GM12878 (cell line): ENCODE results near the gene ACP4. TPM values are rescaled to one million over a fixed set of nuclear protein-coding genes. Genes with fewer than 3 reads are reported as not detected.

Experiments used
- ATAC-seq: fragments of 200-7000 bp; cut with Tn5 transposase; 3 replicates; pipeline ENCODE4 v1.9.1; 2020; ENCODE audit warnings: mild to moderate bottlenecking, moderate library complexity
- BruUV-seq: library from RNA; stranded (reverse); fragments of 400-500 nt; replicated peaks from 2 replicates; lab custom pipeline; 2021; lab: Mats Ljungman, UMichigan
- CTCF ChIA-PET: fragments of 300-600 bp; sonication (Branson Sonifier 250); formaldehyde crosslinking; extraction: SDS; loops from one replicate; lab custom pipeline; 2021; ENCODE audit warnings: inconsistent platforms; lab: Yijun Ruan, JAX
- POLR2A ChIA-PET: fragments of 350-600 bp; formaldehyde crosslinking; extraction: SDS; loops from one replicate; lab custom pipeline; 2021; ENCODE audit warnings: inconsistent platforms; lab: Charles Lee
- RAD21 ChIA-PET: fragments of 300-600 bp; sonication (Branson Sonifier 250); formaldehyde crosslinking; loops from one replicate; lab custom pipeline; 2023; ENCODE audit warnings: antibody characterized with exemption; ENCODE audit not compliant: unreplicated experiment; lab: Charles Lee
- SMC1A ChIA-PET: fragments of 300-600 bp; sonication (Branson Sonifier 250); formaldehyde crosslinking; loops from one replicate; lab custom pipeline; 2023; ENCODE audit not compliant: unreplicated experiment, uncharacterized antibody; lab: Charles Lee
- DNase-seq: peaks from one replicate; pipeline ENCODE4 v3.0.0-alpha.2; 2011; ENCODE audit warnings: low read depth, low spot score
- FAIRE-seq: peaks from 3 replicates; lab custom pipeline; 2011; peaks lifted over from hg19 to GRCh38; lab: Jason Lieb, UNC
- H2AFZ ChIP-seq: 2 replicates; pipeline ENCODE4 v1.6.0; 2011; ENCODE audit warnings: low read depth, low read length, control low read depth; ENCODE audit not compliant: control insufficient read depth
- H3K27ac ChIP-seq: 2 replicates; pipeline ENCODE4 v1.5.1; 2011; ENCODE audit warnings: control low read depth; ENCODE audit not compliant: control insufficient read depth, insufficient read depth
- H3K27me3 ChIP-seq, 2 experiments: replicated peaks in 1 of 2; 2 replicates each; pipeline versions ENCODE4 v1.6.0 to v1.6.1; 2011; ENCODE audit warnings: low read length in 1 of 2; ENCODE audit not compliant: control insufficient read depth in 2 of 2, insufficient read depth in 2 of 2
- H3K36me3 ChIP-seq, 2 experiments: 2 replicates each; pipeline ENCODE4 v1.5.1; 2011; ENCODE audit warnings: low read length in 1 of 2; ENCODE audit not compliant: control insufficient read depth in 2 of 2, insufficient read depth in 2 of 2
- H3K4me1 ChIP-seq: 2 replicates; pipeline ENCODE4 v1.6.1; 2011; ENCODE audit warnings: mild to moderate bottlenecking, low read length, moderate library complexity, mixed read lengths; ENCODE audit not compliant: control insufficient read depth, insufficient read depth
- H3K4me2 ChIP-seq: 2 replicates; pipeline ENCODE4 v1.6.0; 2011; ENCODE audit warnings: control low read depth; ENCODE audit not compliant: control insufficient read depth, insufficient read depth
- H3K4me3 ChIP-seq: fragments of 200-600 bp; sonication (generic); 2 replicates; pipeline ENCODE4 v1.5.1; 2016
- H3K79me2 ChIP-seq: 2 replicates; pipeline ENCODE4 v1.6.0; 2011; ENCODE audit warnings: low read length; ENCODE audit not compliant: control insufficient read depth, insufficient read depth
- H3K9ac ChIP-seq: 2 replicates; pipeline ENCODE4 v1.8.0; 2011; ENCODE audit warnings: low read length, control low read depth, mixed read lengths; ENCODE audit not compliant: control insufficient read depth, insufficient read depth
- H3K9me3 ChIP-seq: replicated peaks from 3 replicates; pipeline ENCODE4 v1.5.1; 2011; ENCODE audit warnings: mild to moderate bottlenecking, low read length; ENCODE audit not compliant: control insufficient read depth, insufficient read depth
- H4K20me1 ChIP-seq: 2 replicates; pipeline ENCODE4 v1.6.0; 2011; ENCODE audit not compliant: control insufficient read depth, insufficient read depth
- ETV6 ChIP-seq, 2 experiments: fragments of 450-650 bp in 1 of 2; IDR thresholded peaks in 1 of 2; conservative IDR thresholded peaks in 1 of 2; 2 replicates each; pipeline ENCODE4 v1.6.1; 2014; ENCODE audit warnings: antibody characterized with exemption in 1 of 2, borderline replicate concordance in 1 of 2, low read depth in 1 of 2, mild to moderate bottlenecking in 1 of 2, moderate library complexity in 1 of 2
- HDGF ChIP-seq: fragments of 450-650 bp; IDR thresholded peaks from 2 replicates; pipeline ENCODE4 v1.6.1; 2016; ENCODE audit warnings: antibody characterized with exemption
- IKZF1 ChIP-seq: fragments of 450-650 bp; conservative IDR thresholded peaks from 2 replicates; pipeline ENCODE4 v1.6.1; 2017; ENCODE audit warnings: antibody characterized with exemption, mild to moderate bottlenecking
- JUNB ChIP-seq: IDR thresholded peaks from 2 replicates; pipeline ENCODE4 v1.6.1; 2016; ENCODE audit warnings: antibody characterized with exemption, mild to moderate bottlenecking
- RBBP5 ChIP-seq: fragments of 200-600 bp; sonication (generic); conservative IDR thresholded peaks from 2 replicates; pipeline ENCODE4 v1.6.1; 2016
- SIX5 ChIP-seq: IDR thresholded peaks from 2 replicates; pipeline ENCODE4 v1.6.1; 2011; ENCODE audit warnings: mild to moderate bottlenecking, low read depth, low read length, moderate library complexity; ENCODE audit not compliant: severe bottlenecking
- ZNF622 ChIP-seq: fragments of 450-650 bp; IDR thresholded peaks from 2 replicates; pipeline ENCODE4 v1.6.1; 2017; ENCODE audit warnings: mild to moderate bottlenecking, inconsistent platforms
- WGBS: methylation state at CpG from one replicate; pipeline ENCODE4 v1.1.6; 2016; ENCODE audit warnings: low lambda C conversion rate; ENCODE audit not compliant: insufficient replicate concordance, insufficient coverage; ENCODE audit errors: missing lambda C conversion rate; 5-methylcytosine and 5-hydroxymethylcytosine counted together
- in situ Hi-C: fragments of 300-500 bp; cut with MboI; formaldehyde crosslinking; loops from 9 replicates; pipeline ENCODE4 v1.14.3; 2018; ENCODE audit warnings: mixed read lengths
- intact Hi-C: fragments of 100-400 bp; cut with micrococcal nuclease; formaldehyde crosslinking; loops from one replicate; pipeline ENCODE4 v1.14.2; 2022; ENCODE audit not compliant: unreplicated experiment
- polyA plus RNA-seq, 11 experiments: library from polyadenylated mRNA; depleted of rRNA in 4 of 11; unstranded in 6 of 11; stranded (reverse) in 5 of 11; fragments of >200 nt; fragmentation: Nextera tagmentation in 4 of 11; fragmentation: Illumina TruSeq in 1 of 11; extraction: Ambion mirVana in 4 of 11; extraction: Trizol in 1 of 11; gene quantifications; 1 replicate in 1 of 11; 2 replicates in 10 of 11; pipeline versions ENCODE4 v1.2.1 to v1.2.3, GENCODE V29; 2011 to 2016; ENCODE audit warnings: inconsistent platforms in 2 of 11, missing spikeins in 2 of 11, low read depth in 1 of 11
- total RNA-seq, 4 experiments: library from RNA; depleted of rRNA in 3 of 4; stranded (reverse); fragments of >200 nt in 3 of 4; fragmentation: Illumina TruSeq in 1 of 4; extraction: Trizol in 1 of 4; gene quantifications; 2 replicates each; pipeline versions ENCODE4 v1.2.1 to v1.2.3, GENCODE V29; 2013 to 2021
- TF ChIP-seq, protein P1 (sequence below): IDR thresholded peaks from 2 replicates; pipeline ENCODE4 v1.6.1; 2011; ENCODE audit warnings: low read depth, mild to moderate bottlenecking, low read length, moderate library complexity, borderline replicate concordance; ENCODE audit errors: extremely low read depth
- TF ChIP-seq, protein P2 (sequence below): fragments of 450-650 bp; formaldehyde crosslinking; IDR thresholded peaks from 2 replicates; pipeline ENCODE4 v1.5.0; 2022; ENCODE audit warnings: mild to moderate bottlenecking, missing genetic modification characterization
- TF ChIP-seq, protein P3 (sequence below), 3 experiments: IDR thresholded peaks in 2 of 3; conservative IDR thresholded peaks in 1 of 3; 2 replicates each; pipeline ENCODE4 v1.5.1; 2011; ENCODE audit warnings: low read depth in 3 of 3, low read length in 3 of 3, mild to moderate bottlenecking in 3 of 3, control low read depth in 2 of 3, moderate library complexity in 2 of 3, inconsistent platforms in 1 of 3, mixed read lengths in 1 of 3; ENCODE audit not compliant: control insufficient read depth in 2 of 3, insufficient read depth in 1 of 3; ENCODE audit errors: extremely low read depth in 1 of 3

Gene ACP4
- total and polyA plus RNA-seq, 10 of the 15 experiments (the other 5 are each of a cell fraction or from before 2014, with no cell fraction given): not detected

DNA sequence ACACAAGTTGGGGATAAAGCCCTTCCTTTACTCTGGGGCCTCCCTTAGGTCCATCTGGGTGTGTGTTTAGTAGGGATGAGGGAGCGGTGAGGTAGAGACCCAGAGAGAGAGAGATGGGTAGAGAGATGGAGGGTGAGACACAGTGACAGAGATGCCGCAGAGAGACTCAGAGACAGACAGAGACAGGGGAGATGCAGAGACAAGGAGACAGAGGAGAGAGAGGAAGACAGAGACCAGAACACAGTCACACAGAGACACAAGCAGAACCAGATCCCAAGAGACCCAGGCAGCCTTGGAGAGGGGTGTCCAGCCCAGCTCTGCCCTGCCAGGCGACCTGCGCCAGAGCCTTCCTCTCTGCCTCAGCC, 31.0 kb downstream of the ACP4 start:
- 76% methylated on average over 4 of the region's 4 CpGs for WGBS
- BruUV-seq: no TSS peak
- FAIRE-seq (peak; percentile 78), DNase-seq (no peak), ATAC-seq (no peak)
- Histone ChIP-seq H3K4me3 (no peak overlapping the region), H4K20me1 (no peaks in the 10 kb centered on the region), H2AFZ (peak overlapping the region; percentile 67), H3K4me2 (peak overlapping the region; percentile 26; the same call in 1 of the 2 replicates), H3K4me1 (peaks cover 36% of the 10 kb centered on the region), H3K27ac (peak overlapping the region; percentile 41; the same call in 1 of the 2 replicates), H3K9me3 (no peaks in the 10 kb centered on the region), H3K9ac (no peak overlapping the region; the same call in 1 of the 2 replicates), H3K36me3 (no peaks in the 10 kb centered on the region), H3K27me3 (no peaks in the 10 kb centered on the region), H3K79me2 (peaks cover 4% of the 10 kb centered on the region)
- intact Hi-C loops: no loop called here
- ChIA-PET CTCF (interaction anchor here (1.2 to 1.5 kb wide), 2 partner anchors 9 to 16 kb away, joined by 4 read pairs; no protein-coding TSS in a partner anchor), POLR2A (interaction anchor here (0.6 to 2.9 kb wide), 5 partner anchors 16 to 505 kb away, joined by 3 to 19 read pairs (median 4); no protein-coding TSS in a partner anchor), RAD21 (interaction anchor here (0.7 to 2.4 kb wide), 7 partner anchors 17 to 492 kb away, joined by 3 to 11 read pairs (median 5); partner anchors contain the start of gene KCNC3), SMC1A (interaction anchor here (0.5 to 4.6 kb wide), 4 partner anchors 27 to 101 kb away, joined by 3 to 16 read pairs (median 6); no protein-coding TSS in a partner anchor)
- TF ChIP-seq, protein P1, sequence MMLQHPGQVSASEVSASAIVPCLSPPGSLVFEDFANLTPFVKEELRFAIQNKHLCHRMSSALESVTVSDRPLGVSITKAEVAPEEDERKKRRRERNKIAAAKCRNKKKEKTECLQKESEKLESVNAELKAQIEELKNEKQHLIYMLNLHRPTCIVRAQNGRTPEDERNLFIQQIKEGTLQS: no peak
- TF ChIP-seq IKZF1 (peak; percentile 2; the same call in 1 of the 2 replicates), HDGF (peak; percentile 90)
- in situ Hi-C loops: no loop called here

DNA sequence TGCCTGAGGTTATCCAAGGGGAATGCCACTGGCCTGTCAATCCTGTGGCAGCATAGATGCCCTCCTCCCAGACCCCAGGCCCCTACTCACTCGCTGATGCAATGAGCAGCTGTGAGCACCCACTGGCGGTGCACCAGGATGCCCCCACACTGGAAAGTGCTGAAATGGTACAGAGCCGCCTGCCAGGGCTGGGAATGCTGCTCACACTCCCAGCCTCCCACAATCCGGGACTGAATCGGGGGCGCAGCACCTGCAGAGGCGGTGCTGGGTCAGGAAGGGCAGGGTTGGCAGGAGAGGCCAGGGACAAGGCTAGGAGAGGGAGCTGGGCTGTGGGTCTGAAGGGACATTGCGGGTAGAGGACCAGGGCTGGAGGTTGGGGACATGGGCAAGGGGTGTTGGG, 31.4 kb downstream of the ACP4 start:
- SMC1A ChIA-PET: interaction anchor here (0.6 to 4.6 kb wide), 2 partner anchors 27 to 76 kb away, joined by 3 to 16 read pairs; no protein-coding TSS in a partner anchor
- Histone ChIP-seq H3K27ac (no peak overlapping the region), H3K9ac (no peak overlapping the region; the same call in 1 of the 2 replicates), H3K36me3 (no peaks in the 10 kb centered on the region), H4K20me1 (no peaks in the 10 kb centered on the region), H3K4me3 (no peak overlapping the region), H2AFZ (no peak overlapping the region), H3K27me3 (no peaks in the 10 kb centered on the region), H3K79me2 (peaks cover 4% of the 10 kb centered on the region), H3K9me3 (no peaks in the 10 kb centered on the region), H3K4me2 (no peak overlapping the region), H3K4me1 (peaks cover 33% of the 10 kb centered on the region)
- WGBS: 78% methylated on average over 8 of the region's 8 CpGs
- RAD21 ChIA-PET: interaction anchor here (0.7 to 2.2 kb wide), 3 partner anchors 16 to 27 kb away, joined by 3 to 7 read pairs (median 3); no protein-coding TSS in a partner anchor
- in situ Hi-C loops (no loop called here), intact Hi-C loops (no loop called here)
- no peak for FAIRE-seq
- no peak for ATAC-seq
- no peak for DNase-seq
- CTCF ChIA-PET: interaction anchor here (1.2 kb wide), 1 partner anchor 8 kb away, joined by 4 read pairs; no protein-coding TSS in a partner anchor
- no peak for TF ChIP-seq SIX5
- no peak for TF ChIP-seq RBBP5
- TF ChIP-seq, protein P2, sequence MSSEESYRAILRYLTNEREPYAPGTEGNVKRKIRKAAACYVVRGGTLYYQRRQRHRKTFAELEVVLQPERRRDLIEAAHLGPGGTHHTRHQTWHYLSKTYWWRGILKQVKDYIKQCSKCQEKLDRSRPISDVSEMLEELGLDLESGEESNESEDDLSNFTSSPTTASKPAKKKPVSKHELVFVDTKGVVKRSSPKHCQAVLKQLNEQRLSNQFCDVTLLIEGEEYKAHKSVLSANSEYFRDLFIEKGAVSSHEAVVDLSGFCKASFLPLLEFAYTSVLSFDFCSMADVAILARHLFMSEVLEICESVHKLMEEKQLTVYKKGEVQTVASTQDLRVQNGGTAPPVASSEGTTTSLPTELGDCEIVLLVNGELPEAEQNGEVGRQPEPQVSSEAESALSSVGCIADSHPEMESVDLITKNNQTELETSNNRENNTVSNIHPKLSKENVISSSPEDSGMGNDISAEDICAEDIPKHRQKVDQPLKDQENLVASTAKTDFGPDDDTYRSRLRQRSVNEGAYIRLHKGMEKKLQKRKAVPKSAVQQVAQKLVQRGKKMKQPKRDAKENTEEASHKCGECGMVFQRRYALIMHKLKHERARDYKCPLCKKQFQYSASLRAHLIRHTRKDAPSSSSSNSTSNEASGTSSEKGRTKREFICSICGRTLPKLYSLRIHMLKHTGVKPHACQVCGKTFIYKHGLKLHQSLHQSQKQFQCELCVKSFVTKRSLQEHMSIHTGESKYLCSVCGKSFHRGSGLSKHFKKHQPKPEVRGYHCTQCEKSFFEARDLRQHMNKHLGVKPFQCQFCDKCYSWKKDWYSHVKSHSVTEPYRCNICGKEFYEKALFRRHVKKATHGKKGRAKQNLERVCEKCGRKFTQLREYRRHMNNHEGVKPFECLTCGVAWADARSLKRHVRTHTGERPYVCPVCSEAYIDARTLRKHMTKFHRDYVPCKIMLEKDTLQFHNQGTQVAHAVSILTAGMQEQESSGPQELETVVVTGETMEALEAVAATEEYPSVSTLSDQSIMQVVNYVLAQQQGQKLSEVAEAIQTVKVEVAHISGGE (CRISPR knock-in tag): no peak
- TF ChIP-seq JUNB: no peak
- no peak for TF ChIP-seq ETV6 (conservative IDR thresholded peaks at IDR 0.05 in 1 of 2, IDR thresholded peaks at IDR 0.05 in 1 of 2; ENCODE audit: borderline replicate concordance in 1 of 2, low read depth in 1 of 2)
- TF ChIP-seq, protein P3, sequence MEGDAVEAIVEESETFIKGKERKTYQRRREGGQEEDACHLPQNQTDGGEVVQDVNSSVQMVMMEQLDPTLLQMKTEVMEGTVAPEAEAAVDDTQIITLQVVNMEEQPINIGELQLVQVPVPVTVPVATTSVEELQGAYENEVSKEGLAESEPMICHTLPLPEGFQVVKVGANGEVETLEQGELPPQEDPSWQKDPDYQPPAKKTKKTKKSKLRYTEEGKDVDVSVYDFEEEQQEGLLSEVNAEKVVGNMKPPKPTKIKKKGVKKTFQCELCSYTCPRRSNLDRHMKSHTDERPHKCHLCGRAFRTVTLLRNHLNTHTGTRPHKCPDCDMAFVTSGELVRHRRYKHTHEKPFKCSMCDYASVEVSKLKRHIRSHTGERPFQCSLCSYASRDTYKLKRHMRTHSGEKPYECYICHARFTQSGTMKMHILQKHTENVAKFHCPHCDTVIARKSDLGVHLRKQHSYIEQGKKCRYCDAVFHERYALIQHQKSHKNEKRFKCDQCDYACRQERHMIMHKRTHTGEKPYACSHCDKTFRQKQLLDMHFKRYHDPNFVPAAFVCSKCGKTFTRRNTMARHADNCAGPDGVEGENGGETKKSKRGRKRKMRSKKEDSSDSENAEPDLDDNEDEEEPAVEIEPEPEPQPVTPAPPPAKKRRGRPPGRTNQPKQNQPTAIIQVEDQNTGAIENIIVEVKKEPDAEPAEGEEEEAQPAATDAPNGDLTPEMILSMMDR (IDR thresholded peaks at IDR 0.05 in 2 of 3, conservative IDR thresholded peaks at IDR 0.05 in 1 of 3; ENCODE audit: control insufficient read depth in 2 of 3, extremely low read depth in 1 of 3, insufficient read depth in 1 of 3, low read depth in 3 of 3, low read length in 3 of 3): no peak
- no peak for TF ChIP-seq ZNF622
- POLR2A ChIA-PET: interaction anchor here (0.6 to 2.9 kb wide), 5 partner anchors 17 to 506 kb away, joined by 3 to 19 read pairs (median 4); no protein-coding TSS in a partner anchor
- no TSS peak for BruUV-seq
